ENCODE data around the gene CORIN. TPM values are rescaled to one million over a fixed set of nuclear protein-coding genes. Genes with fewer than 3 reads are reported as not detected.

CORIN gene
- total and polyA plus RNA-seq, 2 donors = 0.24 to 0.78 TPM

- H3K4me1 ChIP-seq (ENCODE audit: control insufficient read depth in 2 of 2, insufficient read depth in 2 of 2, low read length in 2 of 2) = no peaks in the 10 kb centered on the region
- 93% methylated on average over 4 of the region's 4 CpGs for WGBS
- no peak overlapping the region for H3K27ac ChIP-seq (ENCODE audit: low read depth in 1 of 2, low read length in 1 of 2)
- H3K36me3 ChIP-seq (ENCODE audit: control insufficient read depth in 2 of 2, insufficient read depth in 2 of 2, low read length in 1 of 2) = no peaks in the 10 kb centered on the region
- no peak for DNase-seq (ENCODE audit: low read depth in 6 of 9, low spot score in 9 of 9)
- H3K27me3 ChIP-seq (ENCODE audit: control insufficient read depth in 2 of 2, insufficient read depth in 1 of 2, low read length in 1 of 2) = no peaks in the 10 kb centered on the region
- no peaks in the 10 kb centered on the region for H3K9me3 ChIP-seq (ENCODE audit: control insufficient read depth in 2 of 2, insufficient read depth in 1 of 2, low read length in 1 of 2)
- no peak overlapping the region for H3K4me3 ChIP-seq (ENCODE audit: low read length in 2 of 2)
These were observed 225.5 kb downstream of the CORIN start for GRCh38 chr4:47612116-47613023.

- Histone ChIP-seq H3K27me3 (ENCODE audit: control insufficient read depth in 2 of 2, insufficient read depth in 1 of 2, low read length in 1 of 2) (no peaks in the 10 kb centered on the region), H3K4me1 (ENCODE audit: control insufficient read depth in 2 of 2, insufficient read depth in 2 of 2, low read length in 2 of 2) (no peaks in the 10 kb centered on the region), H3K9me3 (ENCODE audit: control insufficient read depth in 2 of 2, insufficient read depth in 1 of 2, low read length in 1 of 2) (peaks cover 0 to 3% of the 10 kb centered on the region in 2 donors), H3K36me3 (ENCODE audit: control insufficient read depth in 2 of 2, insufficient read depth in 2 of 2, low read length in 1 of 2) (no peaks in the 10 kb centered on the region), H3K27ac (ENCODE audit: low read depth in 1 of 2, low read length in 1 of 2) (no peak overlapping the region), H3K4me3 (ENCODE audit: low read length in 2 of 2) (no peak overlapping the region)
- 96% methylated on average over 3 of the region's 3 CpGs for WGBS
- DNase-seq (ENCODE audit: low read depth in 6 of 9, low spot score in 9 of 9) = no peak
These were observed 231.4 kb downstream of the CORIN start for GRCh38 chr4:47606482-47606881.

- no peak overlapping the region for H3K4me3 ChIP-seq (ENCODE audit: low read length in 2 of 2)
- H3K4me1 ChIP-seq (ENCODE audit: control insufficient read depth in 2 of 2, insufficient read depth in 2 of 2, low read length in 2 of 2) = no peaks in the 10 kb centered on the region
- no peaks in the 10 kb centered on the region for H3K27me3 ChIP-seq (ENCODE audit: control insufficient read depth in 2 of 2, insufficient read depth in 1 of 2, low read length in 1 of 2)
- peaks cover 0 to 3% of the 10 kb centered on the region in 2 donors for H3K9me3 ChIP-seq (ENCODE audit: control insufficient read depth in 2 of 2, insufficient read depth in 1 of 2, low read length in 1 of 2)
- H3K27ac ChIP-seq (ENCODE audit: low read depth in 1 of 2, low read length in 1 of 2) = no peak overlapping the region
- no peaks in the 10 kb centered on the region for H3K36me3 ChIP-seq (ENCODE audit: control insufficient read depth in 2 of 2, insufficient read depth in 2 of 2, low read length in 1 of 2)
- DNase-seq (ENCODE audit: low read depth in 6 of 9, low spot score in 9 of 9) = no peak
- WGBS = 92% methylated on average over 3 of the region's 3 CpGs
These were observed 239.0 kb downstream of the CORIN start for GRCh38 chr4:47598896-47599295.

GRCh38 chr4:47598320-47598719 lies 239.5 kb downstream of the CORIN start:
- no peak overlapping the region for H3K4me3 ChIP-seq (ENCODE audit: low read length in 2 of 2)
- no peaks in the 10 kb centered on the region for H3K27me3 ChIP-seq (ENCODE audit: control insufficient read depth in 2 of 2, insufficient read depth in 1 of 2, low read length in 1 of 2)
- peaks cover 0 to 1% of the 10 kb centered on the region in 2 donors for H3K9me3 ChIP-seq (ENCODE audit: control insufficient read depth in 2 of 2, insufficient read depth in 1 of 2, low read length in 1 of 2)
- no peaks in the 10 kb centered on the region for H3K36me3 ChIP-seq (ENCODE audit: control insufficient read depth in 2 of 2, insufficient read depth in 2 of 2, low read length in 1 of 2)
- no peaks in the 10 kb centered on the region for H3K4me1 ChIP-seq (ENCODE audit: control insufficient read depth in 2 of 2, insufficient read depth in 2 of 2, low read length in 2 of 2)
- DNase-seq (ENCODE audit: low read depth in 6 of 9, low spot score in 9 of 9) = no peak
- H3K27ac ChIP-seq (ENCODE audit: low read depth in 1 of 2, low read length in 1 of 2) = no peak overlapping the region
- 93% methylated on average over 1 of the region's 1 CpG for WGBS

GRCh38 chr4:47597696-47598095 lies 240.2 kb downstream of the CORIN start:
- WGBS = 91% methylated on average over 1 of the region's 1 CpG
- H3K9me3 ChIP-seq (ENCODE audit: control insufficient read depth in 2 of 2, insufficient read depth in 1 of 2, low read length in 1 of 2) = no peaks in the 10 kb centered on the region
- no peaks in the 10 kb centered on the region for H3K36me3 ChIP-seq (ENCODE audit: control insufficient read depth in 2 of 2, insufficient read depth in 2 of 2, low read length in 1 of 2)
- no peak overlapping the region for H3K4me3 ChIP-seq (ENCODE audit: low read length in 2 of 2)
- DNase-seq (ENCODE audit: low read depth in 6 of 9, low spot score in 9 of 9) = no peak
- no peaks in the 10 kb centered on the region for H3K27me3 ChIP-seq (ENCODE audit: control insufficient read depth in 2 of 2, insufficient read depth in 1 of 2, low read length in 1 of 2)
- H3K27ac ChIP-seq (ENCODE audit: low read depth in 1 of 2, low read length in 1 of 2) = no peak overlapping the region
- no peaks in the 10 kb centered on the region for H3K4me1 ChIP-seq (ENCODE audit: control insufficient read depth in 2 of 2, insufficient read depth in 2 of 2, low read length in 2 of 2)

GRCh38 chr4:47590325-47590724 lies 247.5 kb downstream of the CORIN start:
- DNase-seq (ENCODE audit: low read depth in 6 of 9, low spot score in 9 of 9) = no peak
- no peaks in the 10 kb centered on the region for H3K9me3 ChIP-seq (ENCODE audit: control insufficient read depth in 2 of 2, insufficient read depth in 1 of 2, low read length in 1 of 2)
- no peaks in the 10 kb centered on the region for H3K4me1 ChIP-seq (ENCODE audit: control insufficient read depth in 2 of 2, insufficient read depth in 2 of 2, low read length in 2 of 2)
- no peak overlapping the region for H3K4me3 ChIP-seq (ENCODE audit: low read length in 2 of 2)
- no peaks in the 10 kb centered on the region for H3K36me3 ChIP-seq (ENCODE audit: control insufficient read depth in 2 of 2, insufficient read depth in 2 of 2, low read length in 1 of 2)
- no peak overlapping the region for H3K27ac ChIP-seq (ENCODE audit: low read depth in 1 of 2, low read length in 1 of 2)
- 100% methylated on average over 1 of the region's 1 CpG for WGBS
- no peaks in the 10 kb centered on the region for H3K27me3 ChIP-seq (ENCODE audit: control insufficient read depth in 2 of 2, insufficient read depth in 1 of 2, low read length in 1 of 2)

GRCh38 chr4:47579235-47579634 lies 258.6 kb downstream of the CORIN start:
- no peak overlapping the region for H3K27ac ChIP-seq (ENCODE audit: low read depth in 1 of 2, low read length in 1 of 2)

GRCh38 chr4:47577779-47578553 lies 259.9 kb downstream of the CORIN start:
- Histone ChIP-seq H3K36me3 (ENCODE audit: control insufficient read depth in 2 of 2, insufficient read depth in 2 of 2, low read length in 1 of 2) (no peaks in the 10 kb centered on the region), H3K9me3 (ENCODE audit: control insufficient read depth in 2 of 2, insufficient read depth in 1 of 2, low read length in 1 of 2) (no peaks in the 10 kb centered on the region), H3K27ac (ENCODE audit: low read depth in 1 of 2, low read length in 1 of 2) (no peak overlapping the region), H3K4me1 (ENCODE audit: control insufficient read depth in 2 of 2, insufficient read depth in 2 of 2, low read length in 2 of 2) (no peaks in the 10 kb centered on the region), H3K27me3 (ENCODE audit: control insufficient read depth in 2 of 2, insufficient read depth in 1 of 2, low read length in 1 of 2) (no peaks in the 10 kb centered on the region), H3K4me3 (ENCODE audit: low read length in 2 of 2) (no peak overlapping the region)
- 94% methylated on average over 7 of the region's 7 CpGs for WGBS
- no peak for DNase-seq (ENCODE audit: low read depth in 6 of 9, low spot score in 9 of 9)

More at GRCh38 chr4:47579235-47579634, 258.6 kb downstream of the CORIN start:
- no peak for DNase-seq (ENCODE audit: low read depth in 6 of 9, low spot score in 9 of 9)
- H3K4me3 ChIP-seq (ENCODE audit: low read length in 2 of 2) = no peak overlapping the region
- no peaks in the 10 kb centered on the region for H3K27me3 ChIP-seq (ENCODE audit: control insufficient read depth in 2 of 2, insufficient read depth in 1 of 2, low read length in 1 of 2)
- H3K4me1 ChIP-seq (ENCODE audit: control insufficient read depth in 2 of 2, insufficient read depth in 2 of 2, low read length in 2 of 2) = no peaks in the 10 kb centered on the region
- H3K9me3 ChIP-seq (ENCODE audit: control insufficient read depth in 2 of 2, insufficient read depth in 1 of 2, low read length in 1 of 2) = no peaks in the 10 kb centered on the region
- 97% methylated on average over 3 of the region's 3 CpGs for WGBS
- H3K36me3 ChIP-seq (ENCODE audit: control insufficient read depth in 2 of 2, insufficient read depth in 2 of 2, low read length in 1 of 2) = no peaks in the 10 kb centered on the region

GRCh38 chr4:47572981-47573380 lies 264.9 kb downstream of the CORIN start:
- H3K4me3 ChIP-seq (ENCODE audit: low read length in 2 of 2) = no peak overlapping the region
- WGBS = 96% methylated on average over 3 of the region's 3 CpGs
- H3K27ac ChIP-seq (ENCODE audit: low read depth in 1 of 2, low read length in 1 of 2) = no peak overlapping the region
- no peaks in the 10 kb centered on the region for H3K9me3 ChIP-seq (ENCODE audit: control insufficient read depth in 2 of 2, insufficient read depth in 1 of 2, low read length in 1 of 2)
- H3K36me3 ChIP-seq (ENCODE audit: control insufficient read depth in 2 of 2, insufficient read depth in 2 of 2, low read length in 1 of 2) = no peaks in the 10 kb centered on the region
- no peak for DNase-seq (ENCODE audit: low read depth in 6 of 9, low spot score in 9 of 9)
- H3K4me1 ChIP-seq (ENCODE audit: control insufficient read depth in 2 of 2, insufficient read depth in 2 of 2, low read length in 2 of 2) = no peaks in the 10 kb centered on the region
- H3K27me3 ChIP-seq (ENCODE audit: control insufficient read depth in 2 of 2, insufficient read depth in 1 of 2, low read length in 1 of 2) = no peaks in the 10 kb centered on the region

Measured in thymus (tissue), 11 donors.